Measurements from ENCODE around the gene MYLK4.

DNA sequence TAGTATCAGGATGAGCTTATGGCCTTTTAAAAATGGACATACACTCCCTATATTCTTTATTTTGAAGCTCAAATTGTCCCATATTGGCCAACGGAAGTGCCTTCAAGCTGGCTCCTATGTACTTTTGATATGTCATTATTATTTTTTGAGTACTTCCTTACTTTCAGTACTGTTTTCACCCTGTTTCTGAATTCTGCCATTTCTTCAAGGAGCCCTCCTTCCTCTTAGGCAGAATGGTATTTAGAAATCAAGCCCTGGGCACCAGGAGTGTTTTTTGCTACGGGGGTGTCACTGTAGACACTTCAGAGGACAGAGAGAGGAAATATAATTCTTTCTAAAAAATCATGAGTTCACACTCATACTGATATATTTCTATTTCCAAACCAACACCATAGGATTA is 5.5 kb upstream of the MYLK4 start:
- TF ChIP-seq EZH2 (IDR thresholded peaks at IDR 0.05) (no peak), FOXP2 (optimal IDR thresholded peaks at IDR 0.05; ENCODE audit: control extremely low read depth, extremely low read length, insufficient read depth) (no peak)

Data from SK-N-MC (cell line).